ENCODE results near the gene C1orf141.

C1orf141 gene

DNA sequence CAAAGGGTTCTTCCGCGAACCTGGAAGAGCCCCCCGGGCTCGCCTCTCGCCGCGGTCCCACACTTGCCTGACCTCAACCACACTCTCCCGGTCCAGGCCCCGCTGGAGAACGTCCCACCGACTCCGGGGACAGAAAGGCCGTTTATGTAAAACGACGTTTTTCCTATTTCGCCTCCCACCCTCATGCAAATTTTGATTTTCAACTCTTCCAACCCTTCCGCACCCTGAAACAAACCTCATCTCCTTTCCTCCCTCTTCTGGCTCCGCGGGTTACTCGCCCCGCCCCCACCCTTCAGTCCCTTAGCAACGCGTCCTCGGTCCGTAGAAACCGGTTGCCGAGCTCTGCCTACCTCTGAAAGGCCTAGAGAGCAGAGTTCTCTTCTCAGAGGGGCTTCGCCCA, at the start of gene C1orf141:
Gene C1orf141 (minus strand): TSS at position 276 of the 400 bp plus-strand sequence. CDS start 7,730 bp downstream, outside the sequence.
- peaks cover 7 to 9% of the 10 kb centered on the region in 2 donors for H3K27me3 Mint-ChIP-seq
- no peaks in the 10 kb centered on the region for H3K9me3 Mint-ChIP-seq
- DNase-seq (no peak), ATAC-seq (replicated peaks) (peak in 1 of 2 donors; percentile 41)
- peak within 1 kb of the TSS; percentile 47 for H3K27ac Mint-ChIP-seq
- peaks cover 4 to 7% of the 10 kb centered on the region in 2 donors for H3K4me1 Mint-ChIP-seq
- peaks cover 0 to 4% of the 10 kb centered on the region in 2 donors for H3K36me3 Mint-ChIP-seq
- H3K4me3 Mint-ChIP-seq: peak within 1 kb of the TSS; percentile 82 to 87

DNA sequence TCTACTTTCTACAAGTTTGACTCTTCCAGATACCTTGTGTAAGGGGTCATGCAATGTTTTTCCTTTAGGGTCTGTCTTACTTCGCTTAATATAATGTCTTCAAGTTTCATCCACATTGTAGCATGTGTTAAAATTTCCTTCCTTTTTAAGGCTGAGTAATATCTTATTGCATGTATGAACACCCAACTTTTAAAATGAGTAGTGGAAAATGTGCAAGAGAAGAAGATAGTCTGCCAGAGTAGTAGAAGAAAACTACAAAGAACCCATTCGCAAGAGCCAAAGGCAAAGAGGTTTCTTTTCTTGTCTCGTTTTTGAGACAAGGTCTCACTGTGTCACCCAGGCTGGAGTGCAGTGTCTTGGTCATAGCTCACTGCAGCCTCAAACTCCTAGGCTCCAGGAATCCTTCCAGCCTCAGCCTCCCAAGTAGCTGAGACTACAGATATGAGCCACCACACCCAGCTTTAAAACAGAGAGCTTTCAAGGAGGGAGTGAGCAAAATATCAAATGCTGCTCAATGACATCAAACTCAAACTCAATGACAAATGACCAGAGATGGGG, 40.8 kb upstream of the C1orf141 start:
- DNase-seq (no peak), ATAC-seq (replicated peaks) (no peak)
- Mint-ChIP-seq H3K4me3 (no peak overlapping the region), H3K4me1 (peaks cover 0 to 9% of the 10 kb centered on the region in 2 donors), H3K27me3 (peaks cover 7 to 10% of the 10 kb centered on the region in 2 donors), H3K9me3 (peaks cover 0 to 5% of the 10 kb centered on the region in 2 donors), H3K36me3 (no peaks in the 10 kb centered on the region), H3K27ac (no peak overlapping the region)

DNA sequence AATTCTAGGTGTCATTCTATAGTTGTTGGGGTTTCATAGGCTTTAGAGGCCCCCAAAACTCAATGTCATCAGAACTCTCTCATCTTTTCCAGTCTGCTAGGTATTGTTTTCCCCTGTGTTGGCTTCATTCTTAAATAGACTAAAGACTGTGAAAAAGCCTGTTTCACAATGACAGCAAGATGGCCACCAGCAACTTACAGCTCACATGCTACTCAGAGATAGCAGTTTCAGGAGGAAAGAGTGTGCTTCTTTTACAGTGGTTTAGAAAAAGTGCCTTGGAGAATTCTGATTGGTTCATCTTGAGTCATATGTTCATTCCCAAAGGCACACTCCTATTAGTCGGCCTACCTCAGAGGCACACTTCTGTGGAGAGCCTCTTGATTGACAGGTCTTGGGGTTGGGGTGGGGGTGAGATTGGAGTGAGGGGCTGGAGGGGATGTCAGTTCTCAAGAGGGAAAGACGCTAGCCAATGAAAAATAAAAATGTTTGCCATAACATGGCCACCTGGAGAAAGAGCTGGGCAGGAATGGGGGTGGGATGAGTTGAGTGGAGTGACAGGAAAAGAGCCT, 40.0 kb upstream of the C1orf141 start:
- no peak overlapping the region for H3K4me3 Mint-ChIP-seq
- no peaks in the 10 kb centered on the region for H3K36me3 Mint-ChIP-seq

DNA sequence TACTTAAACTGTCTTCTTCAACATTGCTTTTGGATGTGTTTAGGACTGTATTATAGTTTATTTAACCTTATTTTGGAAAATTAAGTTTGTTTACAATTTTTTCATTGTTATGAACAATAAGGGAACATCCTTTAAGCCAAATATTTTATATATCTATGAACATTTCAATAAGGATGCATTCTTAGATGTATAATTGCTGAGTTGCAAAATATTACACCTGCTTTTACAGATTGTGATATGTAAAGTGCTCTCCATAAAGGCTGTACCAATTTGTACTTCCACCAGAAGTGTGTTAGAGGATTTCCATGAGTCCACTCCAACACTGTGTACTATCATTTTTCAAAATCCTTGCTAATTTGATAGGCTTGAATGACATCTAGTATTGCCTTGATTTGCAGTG, 39.2 kb upstream of the C1orf141 start:
- H3K4me3 Mint-ChIP-seq: no peak overlapping the region
- DNase-seq (no peak), ATAC-seq (replicated peaks) (no peak)
- no peaks in the 10 kb centered on the region for H3K36me3 Mint-ChIP-seq
- H3K4me1 Mint-ChIP-seq: peaks cover 0 to 10% of the 10 kb centered on the region in 2 donors
- H3K27me3 Mint-ChIP-seq: no peaks in the 10 kb centered on the region
- peaks cover 0 to 5% of the 10 kb centered on the region in 2 donors for H3K9me3 Mint-ChIP-seq
- no peak overlapping the region for H3K27ac Mint-ChIP-seq

More for the DNA sequence above, 40.0 kb upstream of the C1orf141 start:
- H3K27me3 Mint-ChIP-seq: peaks cover 4 to 7% of the 10 kb centered on the region in 2 donors
- H3K9me3 Mint-ChIP-seq: peaks cover 0 to 5% of the 10 kb centered on the region in 2 donors
- H3K4me1 Mint-ChIP-seq: peaks cover 0 to 10% of the 10 kb centered on the region in 2 donors
- ATAC-seq (replicated peaks) (peak in 1 of 2 donors; percentile 48), DNase-seq (no peak)
- no peak overlapping the region for H3K27ac Mint-ChIP-seq

DNA sequence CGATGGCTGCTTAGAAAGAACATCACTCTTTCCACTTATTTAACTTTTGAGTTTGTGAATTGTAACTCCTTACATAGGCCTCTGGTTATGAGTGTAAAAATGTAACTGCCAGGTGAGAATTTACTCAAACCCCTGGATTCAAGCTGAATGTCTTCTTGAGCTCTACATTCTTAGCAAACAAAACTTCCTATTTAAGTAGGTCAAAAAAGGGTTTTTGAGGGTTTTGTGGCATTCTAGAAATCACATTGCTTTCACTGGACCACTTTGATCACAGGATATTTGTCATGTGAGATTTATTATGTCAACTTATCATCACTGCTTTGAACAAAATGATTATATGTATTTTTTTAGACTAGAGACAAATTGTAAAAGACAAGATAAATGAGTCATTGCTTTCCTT, 37.2 kb upstream of the C1orf141 start:
- H3K4me3 Mint-ChIP-seq: no peak overlapping the region
- ATAC-seq (replicated peaks) (peak; percentile 45 to 68), DNase-seq (no peak)
- peaks cover 4 to 10% of the 10 kb centered on the region in 2 donors for H3K4me1 Mint-ChIP-seq
- no peaks in the 10 kb centered on the region for H3K36me3 Mint-ChIP-seq
- peaks cover 0 to 3% of the 10 kb centered on the region in 2 donors for H3K9me3 Mint-ChIP-seq
- H3K27ac Mint-ChIP-seq: no peak overlapping the region
- H3K27me3 Mint-ChIP-seq: no peaks in the 10 kb centered on the region

DNA sequence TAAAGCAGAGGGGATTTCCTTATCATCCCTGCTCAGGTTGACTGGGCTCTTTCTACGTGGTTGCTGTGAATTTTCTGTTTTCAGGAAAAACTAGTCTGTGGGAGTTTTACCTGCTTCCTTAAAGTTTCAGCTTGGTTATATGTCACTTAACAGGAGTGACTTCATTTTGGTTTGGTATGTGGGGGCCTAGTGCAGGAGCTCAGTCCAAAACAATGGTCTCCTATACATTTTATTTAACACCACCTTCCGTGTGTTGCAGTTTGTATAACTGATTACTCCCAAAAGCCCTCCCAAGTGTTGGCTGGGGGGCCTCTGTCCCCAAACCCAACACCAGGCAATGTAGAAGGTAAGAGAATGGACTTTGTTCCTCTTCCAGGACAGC, 36.8 kb upstream of the C1orf141 start:
- ATAC-seq (replicated peaks) (peak; percentile 5 to 52), DNase-seq (no peak)
- Mint-ChIP-seq H3K27me3 (no peaks in the 10 kb centered on the region), H3K9me3 (peaks cover 0 to 3% of the 10 kb centered on the region in 2 donors), H3K27ac (peak overlapping the region; percentile 9), H3K36me3 (no peaks in the 10 kb centered on the region), H3K4me3 (no peak overlapping the region), H3K4me1 (peaks cover 4 to 10% of the 10 kb centered on the region in 2 donors)

DNA sequence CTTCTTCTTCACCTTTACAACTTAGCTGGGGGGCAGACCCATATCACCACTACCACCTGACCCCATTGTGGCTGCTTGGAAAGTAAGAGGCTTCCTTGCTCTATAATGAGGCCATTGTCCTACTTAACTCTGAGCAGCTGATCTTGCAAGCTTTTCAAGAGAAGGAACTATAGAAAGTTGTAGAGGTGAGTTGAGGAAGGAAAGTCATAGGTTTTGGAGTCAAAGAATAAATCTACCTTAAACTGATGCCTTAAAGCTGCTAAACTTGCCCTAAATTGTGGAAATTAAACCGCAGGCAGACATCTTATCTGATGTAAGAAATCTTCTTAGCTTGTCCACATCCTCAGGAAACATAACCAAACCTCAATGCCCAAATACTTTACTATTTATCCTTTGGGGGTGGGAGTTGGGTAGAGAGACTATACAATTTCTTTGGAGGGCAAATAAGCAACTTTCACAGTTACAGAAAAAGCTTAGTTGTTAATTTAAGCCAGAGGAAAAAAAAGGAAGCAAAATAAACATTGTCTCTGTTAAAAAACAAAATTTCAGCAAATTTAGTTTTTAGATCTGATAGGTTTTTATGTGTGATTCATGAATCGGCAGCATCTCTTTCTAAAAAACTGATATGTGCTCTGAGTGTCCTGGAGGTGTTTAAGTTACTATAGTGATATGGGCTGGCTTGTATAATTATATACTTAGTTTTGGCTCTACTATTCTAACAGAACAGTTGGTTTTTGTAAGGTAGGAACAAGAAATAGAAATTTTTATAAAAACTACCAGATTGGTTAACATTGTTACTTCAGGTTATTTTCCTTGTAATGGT, 36.2 kb upstream of the C1orf141 start:
- no peaks in the 10 kb centered on the region for H3K36me3 Mint-ChIP-seq
- H3K27ac Mint-ChIP-seq: no peak overlapping the region
- peaks cover 10 to 12% of the 10 kb centered on the region in 2 donors for H3K4me1 Mint-ChIP-seq
- no peak for DNase-seq
- no peaks in the 10 kb centered on the region for H3K27me3 Mint-ChIP-seq
- ATAC-seq (replicated peaks): no peak
- H3K9me3 Mint-ChIP-seq: peaks cover 0 to 3% of the 10 kb centered on the region in 2 donors
- H3K4me3 Mint-ChIP-seq: no peak overlapping the region

DNA sequence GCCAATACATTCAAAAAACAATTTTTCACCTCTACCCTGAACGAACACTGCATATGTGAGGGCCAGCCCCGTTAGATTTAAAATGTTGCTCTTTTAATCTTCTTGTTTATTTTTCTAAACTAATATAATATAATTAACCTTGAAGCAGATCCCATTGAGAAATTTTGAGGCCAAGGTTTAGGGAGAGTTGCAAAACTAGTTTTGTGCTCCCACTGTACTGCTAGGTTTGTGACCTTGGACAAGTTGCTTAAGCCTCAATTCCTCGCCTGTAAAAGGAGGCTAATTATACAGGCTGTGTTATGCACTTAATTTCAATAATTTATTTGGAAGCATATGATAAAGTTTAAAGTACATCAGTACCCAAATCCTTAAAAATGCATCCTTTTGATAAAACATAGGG, 35.2 kb upstream of the C1orf141 start:
- H3K4me3 Mint-ChIP-seq: no peak overlapping the region

DNA sequence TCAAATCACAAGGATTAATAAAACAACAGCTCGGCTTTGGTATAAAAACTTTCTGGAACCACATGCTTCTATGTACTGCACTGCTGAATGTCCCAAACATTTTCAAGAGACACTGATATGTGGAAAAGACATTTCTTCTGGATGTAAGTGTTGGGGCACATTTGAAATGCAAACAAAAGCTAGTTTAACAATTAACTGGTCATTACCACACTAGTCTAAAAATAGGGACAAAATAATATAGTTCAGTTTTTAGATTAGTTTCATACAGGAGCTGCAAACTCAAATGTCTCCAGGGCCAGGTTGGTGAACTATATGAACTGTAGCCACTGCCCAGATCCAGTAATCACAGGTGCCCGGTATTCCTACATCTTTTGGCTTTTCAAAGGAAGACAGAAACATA, 34.7 kb upstream of the C1orf141 start:
- H3K36me3 Mint-ChIP-seq: no peaks in the 10 kb centered on the region
- peaks cover 0 to 3% of the 10 kb centered on the region in 2 donors for H3K9me3 Mint-ChIP-seq
- H3K4me3 Mint-ChIP-seq: no peak overlapping the region
- no peak overlapping the region for H3K27ac Mint-ChIP-seq
- peaks cover 0 to 4% of the 10 kb centered on the region in 2 donors for H3K27me3 Mint-ChIP-seq
- ATAC-seq (replicated peaks) (no peak), DNase-seq (no peak)
- H3K4me1 Mint-ChIP-seq: peaks cover 10% of the 10 kb centered on the region in 2 donors

More for the DNA sequence above, 35.2 kb upstream of the C1orf141 start:
- no peak overlapping the region for H3K27ac Mint-ChIP-seq
- no peaks in the 10 kb centered on the region for H3K36me3 Mint-ChIP-seq
- H3K4me1 Mint-ChIP-seq: peaks cover 10% of the 10 kb centered on the region in 2 donors
- DNase-seq (no peak), ATAC-seq (replicated peaks) (no peak)
- H3K27me3 Mint-ChIP-seq: peaks cover 0 to 4% of the 10 kb centered on the region in 2 donors
- peaks cover 0 to 4% of the 10 kb centered on the region in 2 donors for H3K9me3 Mint-ChIP-seq

DNA sequence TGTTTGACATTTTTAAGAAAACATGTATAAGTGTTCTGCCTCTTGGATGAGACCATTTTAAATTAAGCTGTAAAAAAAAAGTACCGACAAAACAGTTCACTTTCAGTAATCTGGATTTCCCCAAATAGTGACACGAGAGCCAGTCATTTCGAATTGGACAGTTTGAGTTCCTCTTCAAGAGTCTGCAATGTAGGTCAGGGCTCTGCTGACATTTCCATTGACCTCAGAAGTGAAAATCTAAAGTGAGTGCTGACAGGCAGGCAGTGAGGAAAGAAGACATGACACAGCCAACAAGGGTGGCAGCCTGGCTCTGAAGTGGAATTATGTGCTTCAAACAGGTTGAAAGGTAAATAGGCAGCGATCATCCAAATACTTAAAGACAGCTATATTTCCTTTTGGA, 31.4 kb upstream of the C1orf141 start, which contains the start of gene IL23R:
Gene IL23R (plus strand): TSS at position 259 of the 400 bp plus-strand sequence. CDS start 1,667 bp downstream, outside the sequence.
- peak; percentile 56 for DNase-seq
- Mint-ChIP-seq H3K27ac (no peak within 1 kb of the TSS), H3K9me3 (peaks cover 0 to 3% of the 10 kb centered on the region in 2 donors), H3K4me1 (peaks cover 4 to 10% of the 10 kb centered on the region in 2 donors), H3K4me3 (peak within 1 kb of the TSS in 1 of 2 donors; percentile 32), H3K36me3 (no peaks in the 10 kb centered on the region), H3K27me3 (peaks cover 0 to 4% of the 10 kb centered on the region in 2 donors)
- peak; percentile 98 for ATAC-seq (replicated peaks)

DNA sequence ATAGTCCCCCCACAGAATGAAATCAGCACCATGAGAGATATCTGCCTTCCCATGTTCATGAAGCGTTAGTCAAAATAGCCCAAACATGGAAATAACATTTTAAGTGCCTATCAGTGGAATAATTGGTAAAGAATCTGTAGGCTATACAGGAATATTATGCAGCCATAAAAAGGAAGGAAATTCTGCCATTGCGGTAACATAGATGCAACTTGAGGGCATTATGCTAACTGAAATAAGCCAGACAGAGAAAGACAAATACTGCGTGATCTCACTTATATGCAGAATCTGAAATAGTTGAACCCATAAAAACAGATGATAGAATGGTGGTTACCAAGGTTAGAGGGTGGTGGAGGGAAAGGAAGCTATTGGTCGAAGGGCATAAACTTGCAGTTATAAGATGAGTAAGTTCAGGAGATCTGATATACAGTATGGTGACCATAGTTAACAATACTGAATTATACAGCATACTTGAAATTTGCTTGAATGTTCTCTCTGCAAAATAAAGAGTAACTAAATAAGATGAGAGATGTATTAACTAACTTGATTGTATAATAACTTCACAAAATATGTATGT, 30.8 kb upstream of the C1orf141 start:
- Mint-ChIP-seq H3K27ac (no peak overlapping the region), H3K36me3 (no peaks in the 10 kb centered on the region), H3K27me3 (peaks cover 0 to 4% of the 10 kb centered on the region in 2 donors), H3K4me1 (peaks cover 3 to 10% of the 10 kb centered on the region in 2 donors), H3K9me3 (peaks cover 0 to 3% of the 10 kb centered on the region in 2 donors), H3K4me3 (no peak overlapping the region)
- ATAC-seq (replicated peaks): no peak
- DNase-seq: no peak

DNA sequence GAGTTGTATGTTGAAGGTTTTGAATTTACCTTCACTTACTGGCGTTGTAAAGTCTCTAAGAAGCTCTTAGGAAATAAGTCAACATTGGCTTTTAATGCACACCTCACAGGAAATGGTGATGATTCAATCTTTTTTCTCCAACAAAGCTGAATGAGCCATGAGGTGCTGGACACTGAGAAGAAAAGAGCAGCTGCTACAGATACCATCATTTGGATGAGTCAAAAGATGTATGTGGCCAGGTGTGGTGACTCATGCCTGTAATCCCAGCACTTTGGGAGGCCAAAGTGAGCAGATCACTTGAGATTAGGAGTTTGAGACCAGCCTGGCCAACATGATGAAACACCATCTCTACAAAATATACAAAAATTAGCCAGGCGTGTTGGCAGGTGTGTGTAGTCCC, 28.2 kb upstream of the C1orf141 start:
- no peak for DNase-seq
- Mint-ChIP-seq H3K9me3 (peaks cover 0 to 3% of the 10 kb centered on the region in 2 donors), H3K36me3 (no peaks in the 10 kb centered on the region), H3K4me3 (no peak overlapping the region), H3K27ac (no peak overlapping the region), H3K4me1 (peaks cover 4 to 10% of the 10 kb centered on the region in 2 donors), H3K27me3 (peaks cover 0 to 4% of the 10 kb centered on the region in 2 donors)
- peak; percentile 37 to 52 for ATAC-seq (replicated peaks)

DNA sequence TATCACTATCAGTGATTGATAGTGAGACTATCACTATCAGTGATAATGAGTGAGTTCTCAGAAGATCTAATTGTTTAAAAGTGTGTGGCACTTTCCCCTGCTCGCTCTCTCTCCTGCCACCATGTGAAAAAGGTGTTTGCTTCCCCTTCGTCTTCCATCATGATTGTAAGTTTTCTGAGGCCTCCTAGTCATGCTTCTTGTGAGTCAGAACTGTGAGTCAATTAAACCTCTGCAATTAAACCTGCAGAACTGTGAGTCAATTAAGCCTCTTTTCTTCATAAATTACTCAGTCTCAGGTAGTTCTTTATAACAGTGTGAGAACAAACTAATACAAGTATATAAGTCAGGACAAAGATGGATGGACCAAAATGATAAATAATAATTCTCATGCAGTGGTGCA, 24.5 kb upstream of the C1orf141 start:
- Mint-ChIP-seq H3K4me1 (peaks cover 0 to 2% of the 10 kb centered on the region in 2 donors), H3K4me3 (no peak overlapping the region), H3K36me3 (no peaks in the 10 kb centered on the region), H3K9me3 (no peaks in the 10 kb centered on the region), H3K27me3 (peaks cover 9 to 16% of the 10 kb centered on the region in 2 donors), H3K27ac (no peak overlapping the region)
- DNase-seq (no peak), ATAC-seq (replicated peaks) (no peak)

DNA sequence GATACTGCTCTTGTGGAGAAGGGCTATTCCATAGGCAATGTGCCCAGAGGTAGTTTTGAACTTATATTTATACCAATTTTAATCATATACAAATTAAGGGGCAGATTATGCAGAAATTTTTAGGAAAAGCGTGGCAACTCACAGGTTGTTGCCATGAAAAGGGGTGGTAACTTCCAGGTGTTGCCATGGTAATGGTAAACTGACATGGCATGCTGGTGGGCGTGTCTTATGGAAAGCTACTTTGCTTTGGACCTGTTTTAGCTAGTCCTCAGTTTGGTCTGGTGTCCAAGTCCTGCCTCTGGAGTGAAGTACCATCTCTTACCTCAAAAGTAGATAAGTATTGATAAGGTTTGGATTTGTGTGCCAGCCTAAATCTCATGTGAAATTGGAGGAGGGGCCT, 23.6 kb upstream of the C1orf141 start:
- DNase-seq: no peak
- Mint-ChIP-seq H3K27me3 (peaks cover 14 to 22% of the 10 kb centered on the region in 2 donors), H3K4me3 (no peak overlapping the region), H3K27ac (no peak overlapping the region), H3K36me3 (no peaks in the 10 kb centered on the region), H3K9me3 (no peaks in the 10 kb centered on the region), H3K4me1 (peaks cover 0 to 2% of the 10 kb centered on the region in 2 donors)
- ATAC-seq (replicated peaks): no peak
